ENCODE data around the gene SLC25A1. TPM values are rescaled to one million over a fixed set of nuclear protein-coding genes. Genes with fewer than 3 reads are reported as not detected.

The SLC25A1 gene
- total and polyA plus RNA-seq, 7 experiments from 2014 or later: 19.3 to 66.5 (median 31.9) TPM

- intact Hi-C loops (cut with micrococcal nuclease): no loop called here
- H3K4me1 Mint-ChIP-seq: peaks cover 3 to 17% (median 12%) of the 10 kb centered on the region in 7 donors
- no peak for ATAC-seq
- Histone ChIP-seq H3K4me3 (ENCODE audit: low read length) (no peak overlapping the region), H3K36me3 (ENCODE audit: control insufficient read depth in 2 of 3, insufficient read depth in 3 of 3, low read length in 3 of 3) (no peaks in the 10 kb centered on the region), H3K4me1 (ENCODE audit: control insufficient read depth in 2 of 2, insufficient read depth in 2 of 2, low read length in 2 of 2) (no peaks in the 10 kb centered on the region), H3K9me3 (ENCODE audit: control insufficient read depth in 2 of 3, low read length in 3 of 3) (no peaks in the 10 kb centered on the region), H3K27me3 (ENCODE audit: control insufficient read depth in 2 of 2, insufficient read depth in 2 of 2, low read length in 2 of 2) (peaks cover 0 to 8% of the 10 kb centered on the region in 2 donors), H3K27ac (ENCODE audit: low read depth, low read length) (no peak overlapping the region)
- peaks cover 0 to 12% (median 5%) of the 10 kb centered on the region in 5 donors for H3K36me3 Mint-ChIP-seq
- no peak overlapping the region for H3K4me3 Mint-ChIP-seq
- POLR2A ChIA-PET: no interaction called here
- CTCF ChIA-PET: no interaction called here
- H3K27me3 Mint-ChIP-seq: peaks cover 32 to 53% (median 36%) of the 10 kb centered on the region in 5 donors
- H3K27ac Mint-ChIP-seq: no peak overlapping the region
- H3K9me3 Mint-ChIP-seq: peaks cover 0 to 10% (median 5%) of the 10 kb centered on the region in 11 donors
- no peak for DNase-seq
Measured at GRCh38 chr22:19152942-19153883, 25.3 kb downstream of the SLC25A1 start.

GRCh38 chr22:19151329-19152191 lies 27.0 kb downstream of the SLC25A1 start:
- H3K4me1 ChIP-seq (ENCODE audit: control insufficient read depth in 2 of 2, insufficient read depth in 2 of 2, low read length in 2 of 2): no peaks in the 10 kb centered on the region
- Mint-ChIP-seq H3K27ac (peak overlapping the region in 1 of 9 donors; percentile 65), H3K4me3 (peak overlapping the region; percentile 27 to 91 (median 70)), H3K9me3 (peaks cover 0 to 10% (median 5%) of the 10 kb centered on the region in 11 donors), H3K4me1 (peaks cover 3 to 17% (median 12%) of the 10 kb centered on the region in 7 donors), H3K36me3 (peaks cover 0 to 12% (median 5%) of the 10 kb centered on the region in 5 donors), H3K27me3 (peaks cover 39 to 70% (median 47%) of the 10 kb centered on the region in 5 donors)
- ChIA-PET POLR2A (no interaction called here), CTCF (no interaction called here)
- no peak overlapping the region for H3K4me3 ChIP-seq (ENCODE audit: low read length)
- H3K27me3 ChIP-seq (ENCODE audit: control insufficient read depth in 2 of 2, insufficient read depth in 2 of 2, low read length in 2 of 2): peaks cover 0 to 8% of the 10 kb centered on the region in 2 donors
- H3K27ac ChIP-seq (ENCODE audit: low read depth, low read length): no peak overlapping the region
- no peak for DNase-seq
- no peaks in the 10 kb centered on the region for H3K9me3 ChIP-seq (ENCODE audit: control insufficient read depth in 2 of 3, low read length in 3 of 3)
- intact Hi-C loops (cut with micrococcal nuclease): no loop called here
- ATAC-seq: no peak
- H3K36me3 ChIP-seq (ENCODE audit: control insufficient read depth in 2 of 3, insufficient read depth in 3 of 3, low read length in 3 of 3): no peaks in the 10 kb centered on the region

GRCh38 chr22:19150482-19151328 lies 27.8 kb downstream of the SLC25A1 start:
- Mint-ChIP-seq H3K4me1 (peaks cover 3 to 17% (median 12%) of the 10 kb centered on the region in 7 donors), H3K4me3 (peak overlapping the region; percentile 27 to 91 (median 74)), H3K36me3 (peaks cover 0 to 12% (median 5%) of the 10 kb centered on the region in 5 donors), H3K27me3 (peaks cover 39 to 76% (median 47%) of the 10 kb centered on the region in 5 donors), H3K27ac (peak overlapping the region in 2 of 9 donors; percentile 19 to 65), H3K9me3 (peaks cover 0 to 10% (median 5%) of the 10 kb centered on the region in 11 donors)
- POLR2A ChIA-PET: no interaction called here
- Histone ChIP-seq H3K27ac (ENCODE audit: low read depth, low read length) (no peak overlapping the region), H3K4me1 (ENCODE audit: control insufficient read depth in 2 of 2, insufficient read depth in 2 of 2, low read length in 2 of 2) (no peaks in the 10 kb centered on the region), H3K27me3 (ENCODE audit: control insufficient read depth in 2 of 2, insufficient read depth in 2 of 2, low read length in 2 of 2) (peaks cover 0 to 8% of the 10 kb centered on the region in 2 donors), H3K36me3 (ENCODE audit: control insufficient read depth in 2 of 3, insufficient read depth in 3 of 3, low read length in 3 of 3) (no peaks in the 10 kb centered on the region), H3K4me3 (ENCODE audit: low read length) (no peak overlapping the region), H3K9me3 (ENCODE audit: control insufficient read depth in 2 of 3, low read length in 3 of 3) (no peaks in the 10 kb centered on the region)
- no peak for DNase-seq
- intact Hi-C loops (cut with micrococcal nuclease): no loop called here
- CTCF ChIA-PET: no interaction called here
- no peak for ATAC-seq

GRCh38 chr22:19149991-19150390 lies 28.5 kb downstream of the SLC25A1 start, which contains the start of gene GSC2:
Gene GSC2 (minus strand): TSS chr22:19150292. CDS start chr22:19150283, 9 bp downstream.
- Mint-ChIP-seq H3K27ac (peak within 1 kb of the TSS in 2 of 9 donors; percentile 19 to 65), H3K36me3 (peaks cover 0 to 12% (median 5%) of the 10 kb centered on the region in 5 donors), H3K4me1 (peaks cover 3 to 17% (median 12%) of the 10 kb centered on the region in 7 donors), H3K9me3 (peaks cover 0 to 10% (median 5%) of the 10 kb centered on the region in 11 donors), H3K4me3 (peak within 1 kb of the TSS; percentile 27 to 91 (median 74)), H3K27me3 (peaks cover 38 to 73% (median 45%) of the 10 kb centered on the region in 5 donors)
- DNase-seq: no peak
- Histone ChIP-seq H3K9me3 (ENCODE audit: control insufficient read depth in 2 of 3, low read length in 3 of 3) (no peaks in the 10 kb centered on the region), H3K4me3 (ENCODE audit: low read length) (no peak within 1 kb of the TSS), H3K27ac (ENCODE audit: low read depth, low read length) (no peak within 1 kb of the TSS), H3K4me1 (ENCODE audit: control insufficient read depth in 2 of 2, insufficient read depth in 2 of 2, low read length in 2 of 2) (no peaks in the 10 kb centered on the region), H3K27me3 (ENCODE audit: control insufficient read depth in 2 of 2, insufficient read depth in 2 of 2, low read length in 2 of 2) (peaks cover 0 to 8% of the 10 kb centered on the region in 2 donors), H3K36me3 (ENCODE audit: control insufficient read depth in 2 of 3, insufficient read depth in 3 of 3, low read length in 3 of 3) (no peaks in the 10 kb centered on the region)
- ChIA-PET CTCF (no interaction called here), POLR2A (no interaction called here)
- ATAC-seq: no peak
- intact Hi-C loops (cut with micrococcal nuclease): loop anchor here in 1 of 2 donors (10.0 kb wide), 2 partner anchors 445 to 965 kb away; partner anchors contain the start of genes RANBP1 and TRMT2A

GRCh38 chr22:19149047-19149883 lies 29.3 kb downstream of the SLC25A1 start:
- peak; percentile 24 for ATAC-seq
- Histone ChIP-seq H3K4me1 (ENCODE audit: control insufficient read depth in 2 of 2, insufficient read depth in 2 of 2, low read length in 2 of 2) (no peaks in the 10 kb centered on the region), H3K27ac (ENCODE audit: low read depth, low read length) (no peak overlapping the region), H3K9me3 (ENCODE audit: control insufficient read depth in 2 of 3, low read length in 3 of 3) (no peaks in the 10 kb centered on the region), H3K27me3 (ENCODE audit: control insufficient read depth in 2 of 2, insufficient read depth in 2 of 2, low read length in 2 of 2) (peaks cover 0 to 8% of the 10 kb centered on the region in 2 donors), H3K36me3 (ENCODE audit: control insufficient read depth in 2 of 3, insufficient read depth in 3 of 3, low read length in 3 of 3) (peaks cover 0 to 2% (median 0%) of the 10 kb centered on the region in 3 experiments), H3K4me3 (ENCODE audit: low read length) (no peak overlapping the region)
- Mint-ChIP-seq H3K4me3 (peak overlapping the region in 7 of 10 donors; percentile 43 to 72 (median 66)), H3K36me3 (peaks cover 0 to 12% (median 5%) of the 10 kb centered on the region in 5 donors), H3K4me1 (peaks cover 6 to 24% (median 17%) of the 10 kb centered on the region in 7 donors), H3K9me3 (peaks cover 0 to 10% (median 5%) of the 10 kb centered on the region in 11 donors), H3K27ac (no peak overlapping the region), H3K27me3 (peaks cover 35 to 70% (median 39%) of the 10 kb centered on the region in 5 donors)
- DNase-seq: peak in 8 of 9 donors; percentile 20 to 58 (median 42)
- intact Hi-C loops (cut with micrococcal nuclease): loop anchor here in 1 of 2 donors (10.0 kb wide), 2 partner anchors 446 to 966 kb away; partner anchors contain the start of genes RANBP1 and TRMT2A
- CTCF ChIA-PET: no interaction called here
- POLR2A ChIA-PET: interaction anchor here (0.6 kb wide), 1 partner anchor 22 kb away, joined by 3 read pairs; no protein-coding TSS in a partner anchor
